NCI-H748 treated with DMSO at 0.1 percent for 48 hours (cell line): ENCODE measurements around the gene C12orf75.
"Not testable (repeated sequence)": the region's sequence is repeated elsewhere in the genome, so short reads cannot be mapped to it uniquely, and the experiment has no call there.

Experiments used
- DNase-seq: peaks from one replicate; lab custom pipeline; 2025; lab: John Stamatoyannopoulos, UW

The C12orf75 gene

DNA sequence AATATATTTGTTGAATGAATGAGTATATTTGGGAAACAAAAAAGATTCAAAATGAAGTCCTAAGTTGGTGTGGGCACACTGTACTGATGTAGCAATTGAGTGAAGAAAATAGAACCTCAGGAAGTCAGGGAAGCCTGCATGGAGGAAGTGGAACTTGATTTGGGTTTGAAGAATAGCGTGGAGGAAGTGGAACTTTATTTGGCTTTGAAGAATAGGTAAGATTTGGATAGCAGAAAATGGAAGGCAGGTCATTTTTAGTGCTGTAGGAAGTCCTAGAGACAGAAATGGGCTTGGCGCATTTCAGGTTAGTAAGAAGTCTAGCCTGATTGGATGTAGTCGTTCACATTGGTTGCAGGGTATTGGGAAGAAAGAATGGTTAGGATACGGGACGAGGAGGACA, 5.4 kb downstream of the C12orf75 start:
- DNase-seq: no peak

DNA sequence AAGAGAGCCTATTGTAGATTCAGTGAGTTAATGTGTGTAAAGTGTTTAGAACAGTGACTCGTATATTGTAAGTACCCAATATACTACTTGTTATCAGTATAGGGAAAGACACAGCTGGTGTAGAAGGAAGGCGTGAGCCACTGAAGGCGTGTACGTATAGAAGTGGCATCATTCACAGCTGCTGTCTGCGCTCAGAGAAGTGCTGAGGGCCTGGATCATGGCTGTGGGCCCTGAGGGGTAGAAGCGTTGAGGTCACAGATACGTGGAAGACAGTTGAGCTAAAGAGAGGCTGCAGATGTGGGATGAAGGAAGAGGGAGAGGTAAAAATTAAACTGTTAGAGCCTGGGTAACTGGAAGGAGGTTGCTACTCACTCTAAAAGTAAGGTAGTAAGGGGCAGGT, 5.9 kb downstream of the C12orf75 start:
- DNase-seq: no peak

DNA sequence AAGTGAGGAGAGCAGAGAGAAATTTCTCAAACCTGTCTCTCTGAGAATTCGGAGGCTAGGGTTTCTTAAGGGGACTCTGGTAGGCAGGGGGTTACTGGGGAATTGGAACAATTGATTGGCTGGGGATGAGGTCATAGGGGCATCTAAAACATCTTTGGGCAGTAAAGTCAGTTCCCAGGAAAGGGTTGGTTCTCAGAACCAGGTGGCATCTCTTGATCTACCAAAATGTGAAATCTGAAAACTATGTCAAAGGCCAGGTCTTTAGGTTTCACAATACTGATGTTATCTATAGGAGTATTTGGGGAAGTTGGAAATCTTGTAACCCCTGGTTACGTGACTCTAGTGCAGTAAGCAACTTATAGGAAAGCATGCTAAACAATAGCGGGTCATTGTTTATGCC, 6.9 kb downstream of the C12orf75 start:
- DNase-seq: no peak

GRCh38 chr12:105338966-105339365, 8.5 kb downstream of the C12orf75 start:
- no peak for DNase-seq

DNA sequence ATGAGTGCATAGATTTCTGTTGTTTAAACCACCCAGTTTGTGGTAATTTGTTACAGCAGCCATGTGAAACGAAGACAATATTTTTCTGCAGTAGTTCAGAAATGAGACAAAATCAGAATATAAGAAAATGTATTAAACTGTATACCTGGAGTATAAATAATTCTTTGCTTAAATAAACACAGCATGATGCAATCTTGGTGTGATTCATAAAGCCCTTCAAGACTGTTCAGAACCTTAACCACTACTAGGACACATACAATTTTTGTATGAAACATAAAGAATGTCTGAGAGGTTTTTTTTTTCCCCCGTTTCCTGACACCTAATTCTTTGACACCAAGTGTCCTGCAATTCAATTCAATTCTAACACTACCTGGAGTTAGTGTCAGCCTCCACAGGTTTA, 10.5 kb downstream of the C12orf75 start:
- no peak for DNase-seq

DNA sequence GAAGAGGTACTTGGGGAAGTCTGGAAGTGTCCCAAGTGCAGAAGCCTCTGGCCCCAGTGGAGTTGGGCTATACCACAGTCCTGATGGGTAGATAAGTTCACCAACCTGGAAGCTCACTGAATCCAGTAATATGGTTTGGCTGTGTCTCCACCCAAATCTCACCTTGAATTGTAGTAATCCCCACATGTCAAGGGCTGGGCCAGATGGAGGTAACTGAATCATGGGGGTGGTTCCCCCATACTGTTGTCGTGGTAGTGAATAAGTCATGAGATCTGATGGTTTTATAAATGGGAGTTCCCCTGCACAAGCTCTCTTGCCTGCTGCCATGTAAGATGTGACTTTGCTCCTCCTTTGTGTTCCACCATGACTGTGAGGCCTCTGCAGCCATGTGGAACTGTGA, 11.1 kb downstream of the C12orf75 start:
- not testable (repeated sequence) for DNase-seq

DNA sequence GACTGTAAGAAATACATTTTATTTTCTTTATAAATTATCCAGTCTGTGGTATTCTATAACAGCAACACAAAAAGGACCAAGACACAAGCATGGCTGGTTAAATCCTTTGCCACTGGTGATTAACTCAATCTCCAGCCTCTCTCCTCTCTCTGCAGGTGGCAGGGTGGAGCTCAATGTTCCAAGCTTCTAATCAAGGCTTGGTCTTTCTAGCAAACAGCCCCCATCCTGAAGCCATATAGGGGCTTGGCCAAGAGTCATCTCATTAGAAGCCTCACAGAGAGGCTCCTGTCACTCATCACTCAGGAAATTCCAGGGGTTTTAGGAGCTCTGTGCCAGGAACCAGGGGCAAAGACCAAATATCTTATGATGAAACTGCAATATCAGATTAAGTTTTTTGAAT, 12.0 kb downstream of the C12orf75 start:
- peak; percentile 19 for DNase-seq

DNA sequence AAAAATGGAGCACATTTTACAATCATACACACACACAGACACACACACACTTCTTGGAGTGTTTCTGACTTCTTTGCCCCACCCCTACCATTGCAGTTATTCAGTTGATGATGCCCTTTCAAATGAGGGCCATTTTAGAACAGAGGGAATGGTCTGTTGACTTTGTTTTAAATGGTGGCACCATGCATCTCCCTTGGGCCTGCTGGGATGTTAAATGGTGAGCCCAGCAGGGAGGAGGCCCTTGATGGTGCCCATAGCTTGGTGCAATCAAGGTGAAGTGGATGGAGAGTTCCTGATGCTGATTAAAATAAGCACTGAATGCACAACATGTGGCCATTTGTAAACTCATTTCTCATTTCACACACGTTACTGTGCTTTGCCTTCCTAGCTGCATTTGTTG, 13.3 kb downstream of the C12orf75 start:
- DNase-seq: peak; percentile 87

DNA sequence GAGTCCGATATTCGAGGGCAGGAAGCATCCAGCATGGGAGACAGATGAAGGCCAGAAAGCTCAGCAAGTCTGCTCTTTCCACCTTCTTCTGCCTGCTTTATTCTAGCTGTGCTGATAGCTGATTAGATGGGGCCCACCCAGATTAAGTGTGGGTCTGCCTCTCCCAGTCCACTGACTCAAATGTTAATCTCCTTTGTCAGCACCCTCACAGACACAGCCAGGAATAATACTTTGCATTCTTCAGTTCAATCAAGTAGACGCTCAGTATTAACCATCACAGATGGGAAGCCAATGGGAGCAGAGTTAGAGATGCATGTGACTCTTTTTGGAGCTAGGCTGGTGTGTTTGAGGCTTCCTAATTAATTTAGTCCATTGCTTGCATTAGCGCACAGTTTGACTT, 17.0 kb downstream of the C12orf75 start:
- no peak for DNase-seq

GRCh38 chr12:105348142-105348541, 17.7 kb downstream of the C12orf75 start:
- no peak for DNase-seq

GRCh38 chr12:105348561-105348960, 18.1 kb downstream of the C12orf75 start:
- no peak for DNase-seq

GRCh38 chr12:105349138-105349537, 18.6 kb downstream of the C12orf75 start:
- no peak for DNase-seq

GRCh38 chr12:105351523-105351922, 21.0 kb downstream of the C12orf75 start:
- no peak for DNase-seq

GRCh38 chr12:105352052-105352451, 21.6 kb downstream of the C12orf75 start:
- no peak for DNase-seq

DNA sequence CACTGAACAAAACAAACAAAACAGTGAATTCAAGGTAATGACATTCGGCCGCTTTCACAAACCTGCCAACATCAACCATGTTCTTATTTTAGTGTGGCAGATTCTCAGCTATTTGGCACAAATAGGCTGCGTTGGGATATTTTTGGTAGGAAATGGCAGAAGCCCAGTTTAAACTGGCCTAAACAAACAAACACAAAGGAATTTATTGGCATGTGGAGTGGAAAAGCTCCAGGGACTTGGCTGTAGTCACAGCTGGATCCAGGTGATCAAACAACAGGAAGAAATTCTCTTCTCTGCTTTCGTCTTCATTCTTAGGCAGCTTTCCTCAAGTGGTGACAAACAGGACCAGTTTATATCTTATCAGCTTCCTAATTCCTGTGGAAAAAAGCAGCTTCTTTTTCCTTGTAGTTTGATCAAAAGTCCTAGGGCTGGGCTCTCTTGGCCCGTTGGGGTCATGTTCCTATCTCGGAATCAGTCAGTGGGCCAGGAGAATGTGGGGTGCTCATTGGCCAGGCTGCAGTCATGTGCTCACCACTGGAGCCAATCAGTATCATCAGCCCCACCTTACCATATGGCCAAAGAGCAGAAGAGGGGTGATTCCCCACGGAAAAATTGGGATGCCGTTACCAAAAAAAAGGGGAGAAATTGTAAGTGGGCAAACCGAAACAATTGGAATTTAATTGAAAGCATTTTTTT, 22.6 kb downstream of the C12orf75 start:
- DNase-seq: no peak

DNA sequence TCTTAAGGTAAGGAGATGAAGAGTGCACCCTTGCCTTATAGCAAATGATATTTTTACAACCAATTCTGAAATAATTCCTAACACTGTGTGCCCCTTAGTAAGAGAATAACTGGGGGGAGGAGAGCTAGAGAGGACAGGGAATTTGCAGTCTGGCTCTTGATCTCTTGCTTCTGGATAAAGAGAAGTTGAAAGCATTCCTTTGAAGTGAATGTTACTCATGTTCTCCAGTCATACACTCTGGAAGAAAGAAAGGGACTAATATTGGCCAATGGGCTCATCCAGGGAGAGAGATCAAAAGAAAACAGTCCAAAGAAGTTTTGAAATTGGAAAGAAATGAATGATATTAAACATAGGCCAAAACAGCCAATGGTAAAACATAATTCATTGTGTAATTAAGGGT, 25.3 kb downstream of the C12orf75 start:
- DNase-seq: no peak

DNA sequence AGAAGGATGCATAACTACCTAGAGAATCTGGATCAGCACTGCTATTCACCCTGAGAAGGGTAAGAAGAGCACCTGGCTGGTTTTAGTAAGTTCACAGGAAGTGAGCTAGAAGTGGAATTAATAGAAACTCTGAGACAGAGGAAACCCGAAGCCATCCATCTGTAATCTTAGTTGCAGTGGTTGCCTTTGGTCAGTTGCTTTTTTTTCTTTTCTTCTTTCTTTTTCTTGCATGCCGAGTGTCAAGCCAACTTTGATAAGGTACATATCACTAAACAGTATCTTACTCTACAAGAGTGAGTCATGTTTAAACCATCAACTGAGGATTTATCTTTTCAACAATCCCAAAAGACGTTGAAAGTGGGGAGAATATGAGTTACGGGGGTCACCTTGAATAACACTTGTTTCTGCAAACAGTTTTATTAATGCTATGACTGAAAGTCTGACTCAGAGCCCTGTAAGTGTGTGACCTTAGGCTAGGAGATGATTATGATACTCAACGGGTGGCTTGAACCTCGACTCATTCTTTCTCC, 26.7 kb downstream of the C12orf75 start:
- no peak for DNase-seq

- no peak for DNase-seq
Observed at GRCh38 chr12:105358789-105359188, 28.3 kb downstream of the C12orf75 start.

DNA sequence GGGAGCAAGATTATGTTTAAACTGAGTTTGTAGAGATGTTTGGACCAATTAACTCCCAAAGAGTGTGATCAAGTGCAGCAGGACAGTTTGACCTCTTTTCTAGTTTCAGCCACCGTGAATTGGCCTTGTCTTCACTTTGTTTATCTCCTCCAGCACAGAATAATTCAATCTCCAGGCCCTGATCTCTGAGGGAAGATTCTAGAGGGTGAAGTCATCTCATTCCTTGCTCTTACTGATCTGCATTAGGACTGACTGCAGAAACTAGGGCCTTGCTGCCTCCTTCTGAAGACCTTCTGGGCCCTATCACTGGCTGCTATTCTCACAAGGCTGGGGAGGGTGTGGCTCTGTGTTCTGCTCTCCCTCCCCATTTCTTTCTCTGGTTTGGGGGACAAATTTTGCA, 29.4 kb downstream of the C12orf75 start:
- no peak for DNase-seq

GRCh38 chr12:105363890-105364289, 33.4 kb downstream of the C12orf75 start:
- no peak for DNase-seq

DNA sequence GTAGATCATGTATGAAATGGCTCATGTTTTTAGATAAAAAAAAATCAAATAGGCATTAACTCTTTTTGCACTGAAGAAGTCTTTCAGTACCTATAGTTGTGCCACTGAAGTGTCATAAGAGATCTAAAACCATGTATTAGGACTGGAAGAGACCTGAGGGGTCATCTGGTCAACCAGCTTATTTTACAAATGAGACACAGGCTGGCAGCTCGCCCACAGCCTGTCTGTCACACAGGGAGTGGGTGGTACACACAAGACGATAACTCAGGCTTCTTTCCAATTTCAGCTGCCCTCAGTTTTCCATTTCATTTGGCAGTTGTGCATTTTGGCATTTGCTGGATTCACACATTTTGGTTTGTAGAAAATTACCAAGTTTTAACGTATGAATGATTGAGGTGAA, 34.7 kb downstream of the C12orf75 start:
- DNase-seq: no peak

DNA sequence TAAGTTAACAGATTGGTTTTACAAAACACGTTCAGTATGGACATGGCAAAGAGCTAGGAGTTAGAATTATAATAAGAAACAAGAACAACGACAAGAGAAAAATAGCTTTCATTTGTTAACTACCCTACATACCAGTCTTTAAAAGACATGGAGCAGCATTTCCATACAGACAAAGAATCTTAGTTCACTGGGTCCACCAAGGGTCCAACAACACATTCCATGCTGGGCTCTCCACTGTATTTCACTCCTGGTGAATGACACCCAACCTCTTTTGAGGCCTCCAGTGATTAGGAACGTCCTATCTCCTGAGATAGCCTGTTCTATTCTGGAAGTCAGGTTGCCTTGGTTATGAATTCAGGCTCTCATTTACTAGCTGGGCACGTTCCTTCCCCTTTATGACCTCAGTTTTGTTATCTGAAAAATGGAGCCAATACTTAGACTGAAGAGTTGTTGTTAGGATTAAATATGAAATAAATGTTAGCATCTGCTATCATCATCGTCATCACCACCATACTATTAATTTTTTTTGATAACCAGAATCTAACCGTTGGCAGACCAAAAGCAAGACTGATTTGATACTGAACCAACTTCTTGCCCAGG, 37.7 kb downstream of the C12orf75 start:
- no peak for DNase-seq

- DNase-seq: no peak
Observed at GRCh38 chr12:105369014-105369413, 38.5 kb downstream of the C12orf75 start.

DNA sequence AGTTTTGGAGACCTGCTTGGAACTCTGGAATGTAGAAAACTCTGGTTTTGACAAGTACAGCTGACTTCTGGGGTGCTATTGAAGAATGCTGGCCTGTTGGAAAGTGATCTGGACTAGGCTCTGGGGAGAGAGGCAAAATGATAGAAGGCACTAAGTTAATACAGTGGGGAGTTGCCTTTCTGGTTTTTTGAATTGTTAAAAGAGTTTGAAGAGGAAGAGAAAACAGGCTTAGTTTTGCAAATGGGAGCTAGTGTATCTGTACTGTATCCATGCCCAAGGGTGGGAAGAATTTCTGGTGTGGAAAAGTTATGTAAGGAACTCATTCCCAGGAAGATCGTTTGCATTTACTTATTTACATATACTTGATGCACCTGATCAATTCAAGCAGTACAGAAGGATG, 43.8 kb downstream of the C12orf75 start:
- DNase-seq: no peak
